Prostate gland (tissue), 2 donors: Measurements from ENCODE around the gene GRPEL2. TPM values are rescaled to one million over a fixed set of nuclear protein-coding genes. Genes with fewer than 3 reads are reported as not detected.

Source experiments
- DNase-seq: peaks from one replicate; pipeline ENCODE4 v3.0.0-alpha.2; 2019; ENCODE audit warnings: low spot score
- H3K27ac ChIP-seq, 2 donors: fragments of 200-600 bp; sonication (generic); 2 replicates each; pipeline ENCODE4 v1.5.1; 2017 to 2019
- H3K27me3 ChIP-seq: fragments of 200-600 bp; sonication (generic); replicated peaks from 2 replicates; pipeline ENCODE4 v1.5.1; 2019; ENCODE audit not compliant: insufficient read depth
- H3K36me3 ChIP-seq, 2 donors: fragments of 200-600 bp; sonication (generic); 1 replicate in 1 of 2; 2 replicates in 1 of 2; pipeline versions ENCODE4 v1.5.1 to v1.8.1; 2017 to 2019
- H3K4me1 ChIP-seq: fragments of 200-600 bp; sonication (generic); replicated peaks from 2 replicates; pipeline ENCODE4 v1.5.1; 2019
- H3K4me3 ChIP-seq, 2 donors: fragments of 200-600 bp; sonication (generic); 2 replicates each; pipeline ENCODE4 v1.5.1; 2017 to 2019
- H3K9me3 ChIP-seq: fragments of 200-600 bp; sonication (generic); 2 replicates; pipeline ENCODE4 v1.5.1; 2017
- POLR2A ChIP-seq: fragments of 450-650 bp; IDR thresholded peaks from one replicate; pipeline ENCODE4 v1.6.1; 2016; ENCODE audit warnings: antibody characterized with exemption, mild to moderate bottlenecking
- POLR2AphosphoS5 ChIP-seq: sonication (generic); formaldehyde crosslinking; IDR thresholded peaks from one replicate; pipeline ENCODE4 v1.6.1; 2017; ENCODE audit warnings: antibody characterized with exemption
- WGBS: methylation state at CpG from one replicate; pipeline ENCODE4 v1.1.5; 2018; 5-methylcytosine and 5-hydroxymethylcytosine counted together
- intact Hi-C: fragments of 100-400 bp; cut with DNase I; formaldehyde crosslinking; loops from one replicate; pipeline ENCODE4 v1.14.2; 2022
- total RNA-seq, 2 donors: library from RNA; depleted of rRNA; stranded (reverse); fragments of >200 nt; gene quantifications; one replicate each; pipeline ENCODE4 v1.1.0, GENCODE V29; 2016
- TF ChIP-seq, protein P1 (sequence below), 4 experiments: fragments of 200-600 bp in 2 of 4; fragments of 450-650 bp in 2 of 4; sonication (generic) in 2 of 4; IDR thresholded peaks; 1 replicate in 3 of 4; 2 replicates in 1 of 4; pipeline ENCODE4 v1.5.1; 2016 to 2019; ENCODE audit warnings: antibody characterized with exemption in 4 of 4, mild to moderate bottlenecking in 2 of 4, moderate library complexity in 2 of 4

Gene GRPEL2
- total RNA-seq, 2 donors from 2014 or later: 11.1 to 12.0 TPM

DNA sequence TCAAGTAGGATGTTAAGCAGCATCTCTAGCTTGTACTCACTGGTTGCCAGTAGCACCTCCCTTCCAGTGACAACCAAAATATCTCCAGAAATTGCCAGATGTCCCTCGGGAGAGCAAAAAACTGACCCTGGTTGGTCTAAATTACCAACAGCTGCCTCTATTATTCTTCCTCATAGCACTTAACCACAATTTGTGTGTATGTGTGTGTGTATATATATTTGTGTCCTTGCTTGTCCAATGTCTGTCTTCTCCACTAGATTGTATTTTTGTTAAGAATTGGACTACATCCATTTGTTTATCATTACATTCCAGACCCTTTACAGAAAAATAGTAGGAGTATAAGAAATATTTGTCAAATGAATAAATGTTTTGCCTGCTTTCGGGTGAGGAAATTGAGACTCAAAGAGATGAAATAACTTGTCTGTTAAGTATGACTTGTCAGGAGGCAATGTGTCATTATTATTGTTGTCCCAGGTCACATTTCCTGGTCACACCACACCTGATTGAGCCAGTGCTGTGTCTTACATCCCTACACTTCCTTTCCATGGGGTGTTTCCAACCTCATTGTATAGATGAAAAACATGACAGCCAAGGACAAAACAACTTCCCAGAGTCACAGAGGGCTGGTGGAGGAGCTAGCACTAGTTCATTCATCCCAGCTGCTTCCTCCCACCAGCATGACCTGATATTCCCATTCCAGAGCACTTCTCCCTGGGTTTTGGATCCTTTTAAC is 11.4 kb upstream of the GRPEL2 start:
- intact Hi-C loops: no loop called here
- no peaks in the 10 kb centered on the region for H3K27me3 ChIP-seq
- H3K27ac ChIP-seq: no peak overlapping the region
- H3K4me3 ChIP-seq: no peak overlapping the region
- H3K36me3 ChIP-seq: no peaks in the 10 kb centered on the region
- TF ChIP-seq POLR2AphosphoS5 (no peak), POLR2A (no peak)
- TF ChIP-seq, protein P1, sequence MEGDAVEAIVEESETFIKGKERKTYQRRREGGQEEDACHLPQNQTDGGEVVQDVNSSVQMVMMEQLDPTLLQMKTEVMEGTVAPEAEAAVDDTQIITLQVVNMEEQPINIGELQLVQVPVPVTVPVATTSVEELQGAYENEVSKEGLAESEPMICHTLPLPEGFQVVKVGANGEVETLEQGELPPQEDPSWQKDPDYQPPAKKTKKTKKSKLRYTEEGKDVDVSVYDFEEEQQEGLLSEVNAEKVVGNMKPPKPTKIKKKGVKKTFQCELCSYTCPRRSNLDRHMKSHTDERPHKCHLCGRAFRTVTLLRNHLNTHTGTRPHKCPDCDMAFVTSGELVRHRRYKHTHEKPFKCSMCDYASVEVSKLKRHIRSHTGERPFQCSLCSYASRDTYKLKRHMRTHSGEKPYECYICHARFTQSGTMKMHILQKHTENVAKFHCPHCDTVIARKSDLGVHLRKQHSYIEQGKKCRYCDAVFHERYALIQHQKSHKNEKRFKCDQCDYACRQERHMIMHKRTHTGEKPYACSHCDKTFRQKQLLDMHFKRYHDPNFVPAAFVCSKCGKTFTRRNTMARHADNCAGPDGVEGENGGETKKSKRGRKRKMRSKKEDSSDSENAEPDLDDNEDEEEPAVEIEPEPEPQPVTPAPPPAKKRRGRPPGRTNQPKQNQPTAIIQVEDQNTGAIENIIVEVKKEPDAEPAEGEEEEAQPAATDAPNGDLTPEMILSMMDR (IDR thresholded peaks at IDR 0.05): no peak
- WGBS: 90% methylated on average over 2 of the region's 2 CpGs
- DNase-seq: no peak
- H3K4me1 ChIP-seq: no peaks in the 10 kb centered on the region
- H3K9me3 ChIP-seq: no peaks in the 10 kb centered on the region

DNA sequence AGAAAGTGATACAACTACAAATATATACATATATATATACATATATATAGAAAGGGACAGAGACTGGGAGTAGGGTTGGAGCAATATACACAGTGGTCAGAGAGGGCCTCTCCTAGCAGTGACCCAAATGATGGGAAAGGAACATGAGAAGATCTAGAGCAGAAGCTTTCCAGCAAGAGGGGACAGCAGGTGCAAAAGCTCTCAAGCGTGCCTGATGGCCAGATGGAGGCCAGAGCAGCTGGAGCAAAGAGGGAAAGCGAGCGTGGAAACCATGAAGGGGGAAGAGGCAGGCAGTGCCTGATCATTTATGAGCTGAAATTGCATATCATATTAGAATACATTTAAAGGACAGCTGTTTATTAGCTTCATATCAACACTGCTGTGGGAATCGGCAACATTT is 7.6 kb upstream of the GRPEL2 start:
- WGBS: 87% methylated on average over 4 of the region's 4 CpGs
- intact Hi-C loops: loop anchor here (5.0 kb wide), 1 partner anchor 595 kb away; no protein-coding TSS in a partner anchor

DNA sequence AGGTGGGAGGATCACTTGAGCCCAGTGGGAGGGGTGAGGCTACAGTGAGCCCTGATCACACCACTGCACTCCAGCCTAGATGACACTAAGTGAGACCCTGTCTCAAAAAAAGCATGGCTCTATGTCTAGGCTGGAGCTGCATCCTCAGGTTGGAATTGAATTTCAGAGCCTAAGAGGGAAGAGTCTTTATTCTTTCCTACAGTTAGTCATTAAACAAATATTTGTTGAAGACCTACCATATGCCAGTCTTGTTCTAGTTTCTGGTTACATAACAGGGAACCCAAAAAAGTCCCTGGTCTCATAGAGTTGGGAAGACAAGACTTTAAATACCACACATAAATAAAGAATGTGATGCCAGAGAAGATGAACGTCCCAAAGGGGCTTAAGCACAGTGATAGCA is 6.9 kb upstream of the GRPEL2 start:
- WGBS: 63% methylated on average over 1 of the region's 1 CpG
- intact Hi-C loops: loop anchor here (5.0 kb wide), 1 partner anchor 594 kb away; no protein-coding TSS in a partner anchor
- DNase-seq: no peak
- H3K27me3 ChIP-seq: no peaks in the 10 kb centered on the region
- H3K27ac ChIP-seq: no peak overlapping the region
- no peaks in the 10 kb centered on the region for H3K36me3 ChIP-seq
- TF ChIP-seq, protein P1 (IDR thresholded peaks at IDR 0.05): no peak
- no peak for TF ChIP-seq POLR2AphosphoS5
- no peak for TF ChIP-seq POLR2A
- no peaks in the 10 kb centered on the region for H3K4me1 ChIP-seq
- H3K9me3 ChIP-seq: no peaks in the 10 kb centered on the region
- no peak overlapping the region for H3K4me3 ChIP-seq

More for the DNA sequence above, 7.6 kb upstream of the GRPEL2 start:
- H3K9me3 ChIP-seq: no peaks in the 10 kb centered on the region
- H3K27ac ChIP-seq: no peak overlapping the region
- H3K36me3 ChIP-seq: no peaks in the 10 kb centered on the region
- DNase-seq: no peak
- TF ChIP-seq POLR2AphosphoS5 (no peak), POLR2A (no peak)
- TF ChIP-seq, protein P1 (IDR thresholded peaks at IDR 0.05): no peak
- H3K4me3 ChIP-seq: no peak overlapping the region
- H3K4me1 ChIP-seq: no peaks in the 10 kb centered on the region
- H3K27me3 ChIP-seq: no peaks in the 10 kb centered on the region

DNA sequence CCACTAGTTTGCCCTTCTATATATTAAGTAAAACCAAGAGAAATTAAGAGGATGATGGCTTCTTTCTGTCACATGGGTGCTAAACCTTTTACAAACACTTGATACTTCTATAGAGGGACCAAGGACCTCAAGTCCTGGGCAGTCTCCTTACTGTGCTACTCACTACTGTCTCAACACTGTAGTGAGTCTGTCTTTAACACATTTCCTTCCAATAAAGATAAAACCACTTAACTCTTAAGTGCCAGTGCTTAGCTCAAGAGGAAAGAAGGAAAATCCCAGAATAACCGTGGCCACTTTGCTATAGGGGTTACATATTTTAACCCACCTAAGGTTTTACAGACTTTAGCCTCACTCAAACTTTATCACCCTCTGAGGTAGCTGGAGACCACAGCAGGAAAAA is 4.4 kb upstream of the GRPEL2 start:
- no peak overlapping the region for H3K27ac ChIP-seq
- WGBS: 76% methylated on average over 1 of the region's 1 CpG
- H3K4me1 ChIP-seq: no peaks in the 10 kb centered on the region
- TF ChIP-seq, protein P1 (IDR thresholded peaks at IDR 0.05): no peak
- TF ChIP-seq POLR2A: no peak
- no peak for TF ChIP-seq POLR2AphosphoS5
- intact Hi-C loops: no loop called here
- DNase-seq: no peak
- H3K27me3 ChIP-seq: no peaks in the 10 kb centered on the region
- no peaks in the 10 kb centered on the region for H3K36me3 ChIP-seq
- H3K9me3 ChIP-seq: no peaks in the 10 kb centered on the region
- H3K4me3 ChIP-seq: no peak overlapping the region

DNA sequence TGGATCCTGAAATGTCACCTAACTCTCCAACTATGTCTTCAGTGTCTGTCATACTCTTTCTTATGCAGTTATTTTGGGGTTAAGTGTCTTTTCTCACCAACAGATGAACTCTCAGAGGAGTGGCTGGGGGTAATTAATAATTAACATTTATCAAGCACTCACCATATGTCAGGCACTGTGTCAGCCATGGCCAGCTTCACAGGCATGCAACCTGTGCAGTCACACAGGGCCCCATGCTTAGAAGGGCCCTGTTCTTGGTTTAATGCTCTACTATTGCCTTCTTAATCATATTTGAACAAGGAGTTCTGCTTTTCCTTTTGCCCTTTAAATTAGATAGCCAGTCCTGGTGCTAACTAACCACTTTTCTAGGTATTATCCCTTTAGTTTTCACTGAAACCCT is 3.4 kb upstream of the GRPEL2 start:
- intact Hi-C loops: no loop called here
- Histone ChIP-seq H3K9me3 (no peaks in the 10 kb centered on the region), H3K27ac (no peak overlapping the region), H3K36me3 (no peaks in the 10 kb centered on the region), H3K4me1 (no peaks in the 10 kb centered on the region), H3K27me3 (no peaks in the 10 kb centered on the region), H3K4me3 (no peak overlapping the region)
- TF ChIP-seq, protein P1 (IDR thresholded peaks at IDR 0.05): no peak
- TF ChIP-seq POLR2A (no peak), POLR2AphosphoS5 (no peak)
- DNase-seq: no peak
